Inferior parietal cortex (tissue), 1 donor: ENCODE measurements around the gene PPEF2.

Experiments
- DNase-seq: peaks from one replicate; pipeline ENCODE4 v3.0.0-alpha.2; 2016; ENCODE audit errors: extremely low spot score

The PPEF2 gene

GRCh38 chr4:75831856-75832405, 70.3 kb downstream of the PPEF2 start:
- DNase-seq, result no peak

GRCh38 chr4:75830906-75831305, 71.3 kb downstream of the PPEF2 start:
- DNase-seq, result no peak

GRCh38 chr4:75823812-75824211, 78.4 kb downstream of the PPEF2 start:
- DNase-seq, result no peak

- no peak for DNase-seq
Observed at GRCh38 chr4:75822416-75822815, 79.8 kb downstream of the PPEF2 start.

GRCh38 chr4:75821966-75822365, 80.3 kb downstream of the PPEF2 start:
- DNase-seq, result no peak

GRCh38 chr4:75821216-75821615, 81.0 kb downstream of the PPEF2 start:
- DNase-seq, result no peak

GRCh38 chr4:75820676-75821075, 81.6 kb downstream of the PPEF2 start:
- DNase-seq, result no peak

- DNase-seq, result no peak
Observed at GRCh38 chr4:75820197-75820596, 82.1 kb downstream of the PPEF2 start.

GRCh38 chr4:75819121-75819520, 83.1 kb downstream of the PPEF2 start:
- no peak for DNase-seq

GRCh38 chr4:75817901-75818300, 84.4 kb downstream of the PPEF2 start:
- DNase-seq, result no peak
